IMR-90 (cell line): ENCODE measurements around the gene ZNF587B.

Experiments
- BHLHE40 ChIP-seq: fragments of 150-350 bp; IDR thresholded peaks from 2 replicates; pipeline ENCODE4 v1.6.1; 2016; ENCODE audit warnings: mild to moderate bottlenecking, low read depth, low read length
- CEBPB ChIP-seq: IDR thresholded peaks from 2 replicates; pipeline ENCODE4 v1.6.1; 2012; ENCODE audit warnings: low read depth, low read length, improper control_type of control experiment
- CHD1 ChIP-seq: IDR thresholded peaks from 2 replicates; pipeline ENCODE4 v1.6.1; 2012; ENCODE audit warnings: low read depth, low read length, improper control_type of control experiment
- FOS ChIP-seq: fragments of 150-350 bp; IDR thresholded peaks from 2 replicates; pipeline ENCODE4 v1.6.1; 2016; ENCODE audit warnings: low read depth, low read length
- MAZ ChIP-seq: IDR thresholded peaks from 2 replicates; pipeline ENCODE4 v1.6.1; 2012; ENCODE audit warnings: low read depth, mild to moderate bottlenecking, low read length, improper control_type of control experiment, moderate library complexity, borderline replicate concordance
- MXI1 ChIP-seq: IDR thresholded peaks from 2 replicates; pipeline ENCODE4 v1.6.1; 2012; ENCODE audit warnings: low read depth, mild to moderate bottlenecking, low read length, moderate library complexity, borderline replicate concordance
- NFE2L2 ChIP-seq: fragments of 150-350 bp; IDR thresholded peaks from 2 replicates; pipeline ENCODE4 v1.6.1; 2016; ENCODE audit warnings: low read depth, mild to moderate bottlenecking, low read length
- POLR2A ChIP-seq: IDR thresholded peaks from 2 replicates; pipeline ENCODE4 v1.6.1; 2012; ENCODE audit warnings: mild to moderate bottlenecking, low read depth, low read length
- RAD21 ChIP-seq: IDR thresholded peaks from 2 replicates; pipeline ENCODE4 v1.6.1; 2012; ENCODE audit warnings: low read length, improper control_type of control experiment
- SMC3 ChIP-seq: fragments of 150-350 bp; IDR thresholded peaks from 2 replicates; pipeline ENCODE4 v1.6.1; 2016; ENCODE audit warnings: low read depth, mild to moderate bottlenecking, antibody characterized with exemption, low read length, moderate library complexity
- TF ChIP-seq, protein P1 (sequence below): conservative IDR thresholded peaks from 2 replicates; pipeline ENCODE4 v1.5.1; 2012; ENCODE audit warnings: mild to moderate bottlenecking, low read depth, low read length, improper control_type of control experiment
- TF ChIP-seq, protein P2 (sequence below): fragments of 150-350 bp; IDR thresholded peaks from 2 replicates; pipeline ENCODE4 v1.6.1; 2017; ENCODE audit warnings: mild to moderate bottlenecking, antibody characterized with exemption, low read length, low read depth

DNA sequence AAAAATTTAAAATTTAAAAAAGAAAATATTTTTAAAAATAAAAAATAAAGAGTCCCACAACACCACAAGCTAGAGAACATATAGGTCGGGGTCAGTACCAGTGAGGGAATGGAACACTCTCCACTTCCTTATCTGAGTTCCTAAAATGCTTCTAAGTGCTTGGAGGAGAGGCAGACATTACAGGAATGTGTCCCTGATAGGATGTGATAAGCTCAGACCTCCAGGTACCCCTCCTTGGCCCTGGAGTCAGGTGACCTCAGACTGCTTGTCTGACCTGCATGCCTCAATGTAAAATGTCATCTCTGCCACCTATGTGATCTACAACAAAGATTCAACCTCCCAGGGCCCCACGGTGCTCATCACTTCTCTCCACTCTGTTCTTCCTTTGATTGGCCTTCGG lies 55.9 kb downstream of the ZNF587B start:
- TF ChIP-seq, protein P1, sequence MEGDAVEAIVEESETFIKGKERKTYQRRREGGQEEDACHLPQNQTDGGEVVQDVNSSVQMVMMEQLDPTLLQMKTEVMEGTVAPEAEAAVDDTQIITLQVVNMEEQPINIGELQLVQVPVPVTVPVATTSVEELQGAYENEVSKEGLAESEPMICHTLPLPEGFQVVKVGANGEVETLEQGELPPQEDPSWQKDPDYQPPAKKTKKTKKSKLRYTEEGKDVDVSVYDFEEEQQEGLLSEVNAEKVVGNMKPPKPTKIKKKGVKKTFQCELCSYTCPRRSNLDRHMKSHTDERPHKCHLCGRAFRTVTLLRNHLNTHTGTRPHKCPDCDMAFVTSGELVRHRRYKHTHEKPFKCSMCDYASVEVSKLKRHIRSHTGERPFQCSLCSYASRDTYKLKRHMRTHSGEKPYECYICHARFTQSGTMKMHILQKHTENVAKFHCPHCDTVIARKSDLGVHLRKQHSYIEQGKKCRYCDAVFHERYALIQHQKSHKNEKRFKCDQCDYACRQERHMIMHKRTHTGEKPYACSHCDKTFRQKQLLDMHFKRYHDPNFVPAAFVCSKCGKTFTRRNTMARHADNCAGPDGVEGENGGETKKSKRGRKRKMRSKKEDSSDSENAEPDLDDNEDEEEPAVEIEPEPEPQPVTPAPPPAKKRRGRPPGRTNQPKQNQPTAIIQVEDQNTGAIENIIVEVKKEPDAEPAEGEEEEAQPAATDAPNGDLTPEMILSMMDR: no peak
- no peak for TF ChIP-seq MXI1
- no peak for TF ChIP-seq CEBPB
- no peak for TF ChIP-seq BHLHE40
- no peak for TF ChIP-seq POLR2A
- TF ChIP-seq, protein P2, sequence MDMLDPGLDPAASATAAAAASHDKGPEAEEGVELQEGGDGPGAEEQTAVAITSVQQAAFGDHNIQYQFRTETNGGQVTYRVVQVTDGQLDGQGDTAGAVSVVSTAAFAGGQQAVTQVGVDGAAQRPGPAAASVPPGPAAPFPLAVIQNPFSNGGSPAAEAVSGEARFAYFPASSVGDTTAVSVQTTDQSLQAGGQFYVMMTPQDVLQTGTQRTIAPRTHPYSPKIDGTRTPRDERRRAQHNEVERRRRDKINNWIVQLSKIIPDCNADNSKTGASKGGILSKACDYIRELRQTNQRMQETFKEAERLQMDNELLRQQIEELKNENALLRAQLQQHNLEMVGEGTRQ: no peak
- no peak for TF ChIP-seq MAZ
- no peak for TF ChIP-seq SMC3
- TF ChIP-seq CHD1: no peak
- TF ChIP-seq RAD21: no peak
- TF ChIP-seq FOS: no peak
- TF ChIP-seq NFE2L2: no peak
